Suprapubic skin (tissue), 4 donors: Measurements from ENCODE around the gene KLF7. TPM values are rescaled to one million over a fixed set of nuclear protein-coding genes. Genes with fewer than 3 reads are reported as not detected.
A peak's percentile ranks its signal among the peaks of the same experiment; 100 is the strongest.

Source experiments
- DNase-seq, 2 donors: peaks; one replicate each; pipeline ENCODE4 v3.0.0-alpha.2; 2019; ENCODE audit warnings: low spot score in 2 of 2
- H3K27ac ChIP-seq: fragments of 200-600 bp; sonication (generic); one replicate; pipeline ENCODE4 v1.5.1; 2019
- H3K27me3 ChIP-seq: fragments of 200-600 bp; sonication (generic); one replicate; pipeline ENCODE4 v1.5.1; 2019
- H3K36me3 ChIP-seq: fragments of 200-600 bp; sonication (generic); one replicate; pipeline ENCODE4 v1.5.1; 2019
- H3K4me1 ChIP-seq: fragments of 200-600 bp; sonication (generic); one replicate; pipeline ENCODE4 v1.5.1; 2019
- H3K4me3 ChIP-seq: fragments of 200-600 bp; sonication (generic); one replicate; pipeline ENCODE4 v1.5.1; 2019; ENCODE audit warnings: mild to moderate bottlenecking
- H3K9me3 ChIP-seq: fragments of 200-600 bp; sonication (generic); one replicate; pipeline ENCODE4 v1.5.1; 2019
- EP300 ChIP-seq: sonication (generic); formaldehyde crosslinking; IDR thresholded peaks from one replicate; pipeline ENCODE4 v1.6.1; 2017; ENCODE audit warnings: antibody characterized with exemption
- POLR2A ChIP-seq, 2 donors: fragments of 450-650 bp; IDR thresholded peaks; one replicate each; pipeline ENCODE4 v1.6.1; 2017; ENCODE audit warnings: antibody characterized with exemption in 2 of 2, mild to moderate bottlenecking in 2 of 2, moderate library complexity in 2 of 2
- POLR2AphosphoS5 ChIP-seq, 3 donors: sonication (generic); formaldehyde crosslinking; IDR thresholded peaks; one replicate each; pipeline ENCODE4 v1.6.1; 2017; ENCODE audit warnings: antibody characterized with exemption in 3 of 3
- WGBS: methylation state at CpG from one replicate; pipeline ENCODE4 v1.1.5; 2018; 5-methylcytosine and 5-hydroxymethylcytosine counted together
- total RNA-seq, 4 donors: library from RNA; depleted of rRNA; stranded (reverse); fragments of >200 nt; gene quantifications; one replicate each; pipeline ENCODE4 v1.1.0, GENCODE V29; 2016
- TF ChIP-seq, protein P1 (sequence below), 2 donors: fragments of 200-600 bp in 1 of 2; fragments of 450-650 bp in 1 of 2; sonication (generic) in 1 of 2; IDR thresholded peaks; one replicate each; pipeline ENCODE4 v1.5.1; 2016 to 2019; ENCODE audit warnings: antibody characterized with exemption in 2 of 2, mild to moderate bottlenecking in 1 of 2, moderate library complexity in 1 of 2

KLF7 gene
- 10 to 100 TPM; 10.0 to 17.4 (median 10.7) TPM for total RNA-seq

- TF ChIP-seq POLR2AphosphoS5 (IDR thresholded peaks at IDR 0.05) (peak in 1 of 3 donors; percentile 68), EP300 (no peak), POLR2A (IDR thresholded peaks at IDR 0.05) (peak in 1 of 2 donors; percentile 33)
- TF ChIP-seq, protein P1, sequence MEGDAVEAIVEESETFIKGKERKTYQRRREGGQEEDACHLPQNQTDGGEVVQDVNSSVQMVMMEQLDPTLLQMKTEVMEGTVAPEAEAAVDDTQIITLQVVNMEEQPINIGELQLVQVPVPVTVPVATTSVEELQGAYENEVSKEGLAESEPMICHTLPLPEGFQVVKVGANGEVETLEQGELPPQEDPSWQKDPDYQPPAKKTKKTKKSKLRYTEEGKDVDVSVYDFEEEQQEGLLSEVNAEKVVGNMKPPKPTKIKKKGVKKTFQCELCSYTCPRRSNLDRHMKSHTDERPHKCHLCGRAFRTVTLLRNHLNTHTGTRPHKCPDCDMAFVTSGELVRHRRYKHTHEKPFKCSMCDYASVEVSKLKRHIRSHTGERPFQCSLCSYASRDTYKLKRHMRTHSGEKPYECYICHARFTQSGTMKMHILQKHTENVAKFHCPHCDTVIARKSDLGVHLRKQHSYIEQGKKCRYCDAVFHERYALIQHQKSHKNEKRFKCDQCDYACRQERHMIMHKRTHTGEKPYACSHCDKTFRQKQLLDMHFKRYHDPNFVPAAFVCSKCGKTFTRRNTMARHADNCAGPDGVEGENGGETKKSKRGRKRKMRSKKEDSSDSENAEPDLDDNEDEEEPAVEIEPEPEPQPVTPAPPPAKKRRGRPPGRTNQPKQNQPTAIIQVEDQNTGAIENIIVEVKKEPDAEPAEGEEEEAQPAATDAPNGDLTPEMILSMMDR (IDR thresholded peaks at IDR 0.05): no peak
- peak; percentile 68 to 80 for DNase-seq
Measured at GRCh38 chr2:207165121-207166038, at the start of gene KLF7. Gene KLF7, minus strand, starts transcription at chr2:207165948. Its CDS starts 380 bp downstream, at chr2:207165568.

GRCh38 chr2:207215308-207215707 is 49.6 kb upstream of the KLF7 start:
- Histone ChIP-seq H3K4me3 (no peak overlapping the region), H3K27ac (no peak overlapping the region), H3K4me1 (peaks cover 6% of the 10 kb centered on the region), H3K36me3 (no peaks in the 10 kb centered on the region), H3K9me3 (no peaks in the 10 kb centered on the region), H3K27me3 (peaks cover under 1% of the 10 kb centered on the region)
- no peak for TF ChIP-seq POLR2A (IDR thresholded peaks at IDR 0.05)
- no peak for TF ChIP-seq EP300
- TF ChIP-seq, protein P1 (IDR thresholded peaks at IDR 0.05): no peak
- no peak for TF ChIP-seq POLR2AphosphoS5 (IDR thresholded peaks at IDR 0.05)
- DNase-seq: no peak
- WGBS: 81% methylated on average over 2 of the region's 2 CpGs

More at GRCh38 chr2:207165121-207166038, at the start of gene KLF7:
- Histone ChIP-seq H3K27ac (peak within 1 kb of the TSS; percentile 100), H3K4me1 (peaks cover 45% of the 10 kb centered on the region), H3K4me3 (peak within 1 kb of the TSS; percentile 84), H3K9me3 (no peaks in the 10 kb centered on the region), H3K36me3 (no peaks in the 10 kb centered on the region), H3K27me3 (no peaks in the 10 kb centered on the region)
- WGBS: under 1% methylated on average over 36 of the region's 36 CpGs

DNA sequence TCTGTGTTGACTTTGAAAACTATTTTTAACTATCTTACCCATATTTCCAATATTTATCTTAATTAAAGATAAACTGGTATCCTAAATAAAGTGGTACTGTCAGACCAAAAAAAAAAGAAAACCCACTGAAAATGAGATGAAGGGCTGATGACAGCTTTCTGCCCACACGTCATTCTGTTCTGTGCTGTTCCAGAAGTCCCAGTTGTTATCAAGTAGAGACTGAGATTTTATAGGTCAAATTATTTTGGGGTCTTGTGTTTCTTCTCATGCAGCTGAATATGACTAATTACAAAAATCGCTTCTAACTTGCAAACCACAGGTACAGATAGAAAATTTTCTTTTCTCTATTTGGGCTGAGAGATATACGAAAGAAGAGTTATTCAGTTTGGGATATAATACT is 48.7 kb upstream of the KLF7 start:
- TF ChIP-seq EP300: no peak
- TF ChIP-seq, protein P1 (IDR thresholded peaks at IDR 0.05): no peak
- TF ChIP-seq POLR2AphosphoS5 (IDR thresholded peaks at IDR 0.05): no peak
- TF ChIP-seq POLR2A (IDR thresholded peaks at IDR 0.05): no peak
- no peaks in the 10 kb centered on the region for H3K27me3 ChIP-seq
- H3K36me3 ChIP-seq: no peaks in the 10 kb centered on the region
- H3K27ac ChIP-seq: no peak overlapping the region
- H3K4me3 ChIP-seq: no peak overlapping the region
- no peaks in the 10 kb centered on the region for H3K9me3 ChIP-seq
- peaks cover 4% of the 10 kb centered on the region for H3K4me1 ChIP-seq
- DNase-seq: no peak
- whole genome bisulfite sequencing: 86% methylated on average over 3 of the region's 3 CpGs

DNA sequence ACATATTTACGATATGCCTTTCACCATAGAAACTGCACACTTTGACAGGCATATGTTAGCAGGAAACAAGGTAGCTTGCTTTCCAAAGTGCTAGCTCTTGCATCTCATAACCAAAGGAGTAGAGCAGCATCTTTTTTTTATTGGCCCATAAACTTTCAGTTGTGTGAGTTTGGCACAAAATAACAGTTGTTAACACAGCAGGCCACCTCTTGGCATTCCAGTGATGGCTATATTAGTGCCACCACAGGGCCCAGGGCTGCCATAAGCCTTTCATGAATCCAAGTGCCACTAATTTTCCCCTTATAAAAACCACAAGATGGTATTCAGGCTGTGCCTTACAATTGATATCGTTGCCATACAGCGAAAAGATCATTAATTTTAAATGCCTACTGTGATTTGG is 40.3 kb upstream of the KLF7 start:
- 93% methylated on average over 3 of the region's 3 CpGs for WGBS

More for the DNA sequence above, 40.3 kb upstream of the KLF7 start:
- Histone ChIP-seq H3K9me3 (no peaks in the 10 kb centered on the region), H3K36me3 (no peaks in the 10 kb centered on the region), H3K27me3 (no peaks in the 10 kb centered on the region), H3K4me1 (no peaks in the 10 kb centered on the region), H3K27ac (no peak overlapping the region), H3K4me3 (no peak overlapping the region)
- TF ChIP-seq, protein P1 (IDR thresholded peaks at IDR 0.05): no peak
- TF ChIP-seq POLR2A (IDR thresholded peaks at IDR 0.05) (no peak), EP300 (no peak), POLR2AphosphoS5 (IDR thresholded peaks at IDR 0.05) (no peak)
- no peak for DNase-seq
